Measurements from ENCODE around the gene KCNIP3.
"Not testable (repeated sequence)": the region's sequence is repeated elsewhere in the genome, so short reads cannot be mapped to it uniquely, and the experiment has no call there.

- not testable (repeated sequence) for TF ChIP-seq CTCF (IDR thresholded peaks at IDR 0.05; ENCODE audit: low read depth, low read length); EZH2phosphoT487 (IDR thresholded peaks at IDR 0.05; ENCODE audit: low read depth)
Measured at GRCh38 chr2:95435162-95435871, 138.2 kb downstream of the KCNIP3 start.
